LNCaP clone FGC (cell line): ENCODE results near the gene OR4D11.
"Not testable (repeated sequence)": the region's sequence is repeated elsewhere in the genome, so short reads cannot be mapped to it uniquely, and the experiment has no call there.

Source experiments
- DNase-seq: peaks from one replicate; pipeline ENCODE4 v3.0.0-alpha.2; 2011; ENCODE audit warnings: low read depth
- H3K4me3 ChIP-seq: 2 replicates; pipeline ENCODE4 v1.5.1; 2011; ENCODE audit warnings: mild to moderate bottlenecking, low read depth, low read length, control low read depth
- CTCF ChIP-seq: IDR thresholded peaks from 2 replicates; pipeline ENCODE4 v1.5.1; 2012; ENCODE audit warnings: mild to moderate bottlenecking; ENCODE audit not compliant: control insufficient read depth, insufficient read depth; ENCODE audit errors: extremely low read depth

Gene OR4D11

GRCh38 chr11:59480359-59480758 is 23.0 kb upstream of the OR4D11 start:
- no peak for TF ChIP-seq CTCF
- no peak for DNase-seq
- no peak overlapping the region for H3K4me3 ChIP-seq

- H3K4me3 ChIP-seq = no peak overlapping the region
- no peak for DNase-seq
- no peak for TF ChIP-seq CTCF
Measured at GRCh38 chr11:59501931-59502330, 1.4 kb upstream of the OR4D11 start.

GRCh38 chr11:59510941-59511589 is 7.7 kb downstream of the OR4D11 start, which contains the start of gene OR4D9:
Gene OR4D9, plus strand, starts transcription at chr11:59511539. Its CDS starts 3,374 bp downstream, at chr11:59514913.
- TF ChIP-seq CTCF = no peak
- no peak within 1 kb of the TSS for H3K4me3 ChIP-seq
- DNase-seq = no peak

GRCh38 chr11:59511675-59512074 is 8.3 kb downstream of the OR4D11 start:
- no peak for DNase-seq
- no peak overlapping the region for H3K4me3 ChIP-seq
- TF ChIP-seq CTCF = no peak

- DNase-seq = not testable (repeated sequence)
Measured at GRCh38 chr11:59520139-59520538, 16.8 kb downstream of the OR4D11 start.

GRCh38 chr11:59520741-59521140 is 17.4 kb downstream of the OR4D11 start:
- no peak for TF ChIP-seq CTCF
- no peak for DNase-seq

More at GRCh38 chr11:59520139-59520538, 16.8 kb downstream of the OR4D11 start:
- H3K4me3 ChIP-seq = not testable (repeated sequence)

GRCh38 chr11:59523541-59523940 is 20.2 kb downstream of the OR4D11 start:
- DNase-seq = no peak
- TF ChIP-seq CTCF = no peak

More at GRCh38 chr11:59520741-59521140, 17.4 kb downstream of the OR4D11 start:
- no peak overlapping the region for H3K4me3 ChIP-seq

GRCh38 chr11:59528711-59529110 is 25.3 kb downstream of the OR4D11 start:
- no peak for DNase-seq
- TF ChIP-seq CTCF = no peak
- no peak overlapping the region for H3K4me3 ChIP-seq

More at GRCh38 chr11:59523541-59523940, 20.2 kb downstream of the OR4D11 start:
- no peak overlapping the region for H3K4me3 ChIP-seq
